ENCODE measurements around the gene NPDC1.
"Not testable (repeated sequence)": the region's sequence is repeated elsewhere in the genome, so short reads cannot be mapped to it uniquely, and the experiment has no call there.

NPDC1 gene

GRCh38 chr9:137038916-137039315 is 7.1 kb downstream of the NPDC1 start:
- DNase-seq: no peak

GRCh38 chr9:137037483-137037882 is 8.5 kb downstream of the NPDC1 start:
- no peak for DNase-seq

- DNase-seq: no peak
Observed at GRCh38 chr9:137037035-137037434, 8.9 kb downstream of the NPDC1 start.

GRCh38 chr9:137035937-137036336 is 10.0 kb downstream of the NPDC1 start:
- no peak for DNase-seq

- DNase-seq: no peak
Observed at GRCh38 chr9:137035507-137035834, 10.5 kb downstream of the NPDC1 start.

GRCh38 chr9:137034709-137035506 is 11.1 kb downstream of the NPDC1 start:
- DNase-seq: peak; percentile 32

- DNase-seq: no peak
Observed at GRCh38 chr9:137034039-137034708, 11.8 kb downstream of the NPDC1 start.

GRCh38 chr9:137033481-137033880 is 12.5 kb downstream of the NPDC1 start:
- DNase-seq: not testable (repeated sequence)

GRCh38 chr9:137032858-137033257 is 13.1 kb downstream of the NPDC1 start:
- DNase-seq: no peak

GRCh38 chr9:137031904-137032640 is 13.9 kb downstream of the NPDC1 start, which contains the start of gene FUT7:
FUT7 (minus strand) TSS chr9:137032088; CDS start chr9:137031991, 97 bp downstream.
- no peak for DNase-seq

GRCh38 chr9:137030538-137031527 is 15.1 kb downstream of the NPDC1 start:
- DNase-seq: no peak

- DNase-seq: no peak
Observed at GRCh38 chr9:137030006-137030405, 16.0 kb downstream of the NPDC1 start.

GRCh38 chr9:137029058-137029936 is 16.7 kb downstream of the NPDC1 start:
- peak; percentile 49 for DNase-seq

- DNase-seq: peak; percentile 15
Observed at GRCh38 chr9:137028263-137029057, 17.5 kb downstream of the NPDC1 start.

- no peak for DNase-seq
Observed at GRCh38 chr9:137027369-137028262, 18.4 kb downstream of the NPDC1 start, which contains the start of gene ABCA2. ABCA2 (minus strand) TSS chr9:137028237; CDS start chr9:137028140, 97 bp downstream.

- no peak for DNase-seq
Observed at GRCh38 chr9:137026828-137027227, 19.1 kb downstream of the NPDC1 start.

GRCh38 chr9:137026384-137026783 is 19.6 kb downstream of the NPDC1 start:
- DNase-seq: no peak

GRCh38 chr9:137025517-137025966 is 20.4 kb downstream of the NPDC1 start:
- DNase-seq: no peak

- DNase-seq: no peak
Observed at GRCh38 chr9:137023583-137023991, 22.4 kb downstream of the NPDC1 start.

Measured in T1000 (cell line).